IPS DF 4.7 (cell line): ENCODE measurements around the gene MPPED2.

Experiments used
- DNase-seq: peaks from one replicate; pipeline ENCODE4 v3.0.0-alpha.2; 2013; ENCODE audit warnings: low spot score; ENCODE audit errors: extremely low read depth

Gene MPPED2

GRCh38 chr11:30586251-30587144 lies at the start of gene MPPED2:
MPPED2 (minus strand) TSS chr11:30586353; CDS start chr11:30580373, 5,980 bp downstream.
- no peak for DNase-seq

DNA sequence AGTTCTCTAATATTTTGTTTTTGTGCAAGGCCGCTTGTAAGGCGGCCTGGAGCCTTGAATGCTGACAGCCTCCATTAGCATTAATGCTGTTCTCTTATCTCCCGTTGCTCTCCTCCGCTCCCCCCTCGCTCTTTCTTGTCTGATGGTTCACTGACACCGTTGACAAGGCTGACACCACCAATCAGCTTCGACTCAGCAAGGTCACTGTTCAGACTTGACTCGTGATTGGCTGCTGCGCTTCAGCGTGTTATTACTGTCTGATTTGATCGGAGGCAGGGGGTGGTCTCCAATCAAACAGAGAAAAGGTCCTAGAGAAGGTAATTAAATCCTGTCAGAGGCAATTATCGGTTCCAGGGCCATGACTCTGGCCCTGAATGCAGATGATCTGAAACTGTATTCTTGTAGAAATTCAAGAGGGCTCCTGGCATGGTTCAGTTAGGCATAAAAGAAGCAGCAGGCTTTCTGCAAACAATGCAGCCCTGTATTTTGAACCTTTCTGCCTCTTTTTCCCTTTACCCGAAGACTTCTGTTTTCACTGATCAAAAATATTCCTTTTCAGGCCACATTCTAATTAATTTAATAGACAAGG lies 49.3 kb upstream of the MPPED2 start:
- DNase-seq = no peak

- DNase-seq = no peak
Observed at GRCh38 chr11:30631148-30631547, 45.0 kb upstream of the MPPED2 start.

DNA sequence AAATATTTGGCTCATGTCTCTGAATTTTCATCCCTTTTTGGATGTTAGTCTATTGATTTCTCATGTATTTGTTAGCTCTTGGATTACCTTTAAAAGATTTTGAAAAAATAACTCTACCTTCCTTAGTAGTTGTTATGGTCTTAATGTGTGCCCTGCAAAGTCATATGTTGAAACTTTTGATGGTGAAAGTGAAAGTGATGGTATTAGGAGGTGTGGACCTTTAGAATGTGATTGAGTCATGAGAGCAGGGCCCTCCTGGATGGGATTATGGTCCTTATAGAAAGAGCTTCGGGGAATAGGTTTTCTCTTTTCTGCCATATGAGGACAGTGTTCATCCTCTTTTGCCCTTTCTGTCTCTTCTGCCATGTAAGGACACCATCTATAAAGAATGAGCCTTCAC lies 33.6 kb upstream of the MPPED2 start:
- DNase-seq = no peak

GRCh38 chr11:30617762-30618161 lies 31.6 kb upstream of the MPPED2 start:
- DNase-seq = no peak

DNA sequence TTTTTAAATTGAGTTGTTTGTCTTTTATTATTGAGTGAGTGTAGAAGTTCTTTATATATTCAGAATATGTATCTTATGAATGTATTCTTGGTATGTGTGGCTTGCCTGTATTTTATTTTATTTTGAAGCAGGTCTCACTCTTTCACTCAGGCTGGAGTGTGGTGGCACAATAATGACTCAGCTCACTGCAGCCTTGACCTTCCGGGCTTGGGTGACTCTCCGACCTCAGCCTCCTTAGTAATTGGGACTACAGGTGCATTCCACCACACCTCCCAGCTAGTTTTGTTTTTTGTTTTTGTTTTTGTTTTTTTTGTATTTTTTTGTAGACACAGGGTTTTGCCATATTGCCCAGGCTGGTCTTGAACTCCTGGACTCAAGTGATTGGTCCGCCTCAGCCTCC lies 24.5 kb upstream of the MPPED2 start:
- no peak for DNase-seq

DNA sequence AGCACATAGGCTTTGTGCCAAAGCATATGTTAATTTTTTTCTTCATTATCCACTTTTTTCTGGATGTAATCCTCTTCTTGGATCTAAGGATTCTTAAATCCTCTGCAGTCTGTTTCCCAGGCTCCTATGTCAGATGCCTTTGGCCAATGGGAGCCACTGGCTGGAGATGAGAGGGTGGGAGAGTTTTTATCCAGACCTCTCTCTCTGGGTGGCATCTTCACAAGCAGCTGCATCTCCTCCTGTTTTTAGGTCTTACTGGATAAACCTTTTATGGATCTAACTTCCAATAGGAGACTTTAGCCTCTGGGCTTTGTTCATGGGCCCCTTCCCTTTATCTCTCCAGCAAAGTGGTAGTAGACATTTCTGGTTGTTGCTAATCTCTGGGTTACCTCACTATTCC lies 22.4 kb upstream of the MPPED2 start:
- DNase-seq = no peak

DNA sequence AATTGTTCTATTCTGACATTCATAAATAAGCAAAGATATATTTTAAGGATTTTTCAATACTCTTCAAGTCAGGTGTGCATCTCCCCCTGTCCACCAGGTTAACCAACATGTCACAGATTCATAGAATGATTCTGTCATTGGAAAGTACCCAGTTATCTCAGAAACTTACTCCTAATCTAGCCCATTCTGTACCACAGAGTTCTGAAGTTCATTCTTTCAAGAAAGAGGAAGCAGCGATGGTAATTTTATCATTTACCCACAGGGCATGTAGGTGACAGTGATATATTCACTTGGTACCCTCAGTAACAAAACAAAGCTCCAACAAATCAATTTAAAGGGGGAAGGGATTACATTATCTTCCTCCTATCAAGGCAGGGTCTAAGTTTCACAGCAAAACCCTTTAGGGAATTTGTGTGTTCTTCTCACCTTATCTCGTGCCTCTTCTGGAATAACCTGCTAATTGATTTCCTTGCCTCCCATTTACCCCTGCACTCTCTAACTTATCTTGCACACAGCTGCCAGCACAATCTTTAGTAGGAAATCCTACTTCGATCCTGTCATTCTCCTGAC lies 19.0 kb upstream of the MPPED2 start:
- DNase-seq = no peak

GRCh38 chr11:30603357-30603756 lies 17.2 kb upstream of the MPPED2 start:
- no peak for DNase-seq

DNA sequence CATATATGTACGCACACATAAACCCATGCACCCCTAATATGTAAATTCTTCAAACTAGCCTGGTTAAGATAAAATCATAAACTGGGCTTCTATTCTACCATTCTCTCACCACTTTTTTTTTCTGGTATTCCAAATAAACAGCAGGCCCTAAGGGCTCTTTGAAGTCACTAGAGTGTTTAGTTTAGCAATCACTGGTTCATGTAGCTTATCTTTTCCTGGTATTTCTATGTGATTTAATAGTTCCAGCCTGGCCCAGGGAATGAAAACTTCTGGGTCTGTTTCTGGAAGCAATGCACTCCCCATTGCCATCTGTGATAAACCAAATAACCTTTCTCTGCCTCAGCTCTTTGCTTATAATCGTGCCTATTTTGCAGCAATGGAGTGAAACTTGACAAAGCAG lies 10.7 kb upstream of the MPPED2 start:
- DNase-seq = no peak

DNA sequence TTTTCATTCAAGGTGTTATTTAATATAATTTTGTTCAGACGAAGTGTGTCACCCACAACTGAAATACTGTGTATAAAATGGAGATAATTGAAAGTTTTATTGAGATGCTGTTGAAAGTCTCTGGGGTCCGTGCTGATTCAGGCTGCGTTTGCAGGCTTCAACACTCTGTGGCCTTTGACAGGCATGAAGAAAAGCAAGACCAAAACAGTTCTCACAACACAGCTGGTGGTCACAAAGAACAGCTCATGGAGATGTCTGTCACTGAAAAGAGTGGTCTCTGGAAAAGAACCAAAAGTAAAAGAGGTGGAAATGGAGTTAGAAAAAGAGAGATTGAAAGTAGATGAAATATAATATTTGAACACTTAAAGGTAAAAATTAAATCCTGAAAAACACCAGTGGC lies 9.8 kb upstream of the MPPED2 start:
- no peak for DNase-seq

DNA sequence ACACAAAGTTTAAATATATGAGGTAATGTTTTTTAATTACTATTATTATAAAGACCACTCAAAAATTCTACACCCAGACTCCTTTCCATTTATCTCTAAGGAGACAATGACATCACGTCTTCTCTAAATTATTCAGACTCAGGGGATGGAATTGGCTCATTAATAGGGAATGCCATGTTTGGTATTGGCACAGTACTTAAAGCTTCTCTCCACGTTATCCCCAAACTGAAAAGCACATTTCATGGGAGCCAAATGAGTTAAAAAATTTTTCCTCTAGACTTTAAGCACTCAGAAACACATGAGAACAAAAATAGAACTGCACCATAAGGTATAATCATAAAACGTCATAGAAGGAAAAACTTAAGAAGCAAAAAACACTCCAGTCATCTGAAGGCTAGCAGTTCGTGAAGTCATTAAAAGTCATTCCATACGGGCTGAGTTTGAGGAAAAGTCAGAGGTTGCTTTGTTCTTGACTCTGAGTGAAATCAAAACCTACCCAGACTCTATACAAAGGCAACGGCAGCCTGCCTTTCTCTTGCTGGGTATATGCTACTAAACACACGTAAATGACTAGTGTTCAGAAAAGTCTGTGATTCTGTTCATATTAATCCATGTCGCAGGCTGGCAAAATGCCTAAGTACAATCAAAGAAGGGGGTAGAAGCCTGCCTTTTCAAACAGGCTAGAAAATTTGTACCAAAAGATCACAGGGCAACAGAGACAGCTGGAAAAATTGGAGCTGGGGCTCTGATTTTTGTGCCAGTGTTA lies 8.7 kb upstream of the MPPED2 start:
- DNase-seq = no peak

DNA sequence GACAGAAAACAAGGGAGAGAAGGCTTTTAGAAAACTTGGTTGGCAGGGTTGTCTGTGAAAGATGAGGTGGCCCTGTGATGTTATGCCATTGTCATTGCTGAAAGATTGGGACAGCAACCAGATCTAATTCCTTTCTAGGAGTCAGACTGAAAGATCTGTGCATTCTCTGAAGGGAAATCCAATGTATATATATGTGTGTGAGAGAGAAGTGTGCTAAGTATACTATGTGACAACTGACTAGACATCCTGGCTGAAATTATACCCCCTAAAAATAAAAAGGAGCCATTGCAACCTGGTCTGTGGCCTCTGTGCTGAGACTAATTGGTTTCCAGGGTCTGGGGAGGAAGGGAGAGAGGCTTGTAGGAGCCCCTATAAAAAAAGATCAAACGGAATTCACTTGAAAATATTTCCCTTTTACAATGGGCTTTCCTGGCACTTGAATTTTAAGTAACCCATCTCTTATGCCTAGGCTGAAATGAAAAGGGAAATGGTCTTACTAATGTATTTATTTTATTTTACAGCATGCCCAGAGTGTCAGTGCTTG lies 1.2 kb upstream of the MPPED2 start:
- DNase-seq = no peak

DNA sequence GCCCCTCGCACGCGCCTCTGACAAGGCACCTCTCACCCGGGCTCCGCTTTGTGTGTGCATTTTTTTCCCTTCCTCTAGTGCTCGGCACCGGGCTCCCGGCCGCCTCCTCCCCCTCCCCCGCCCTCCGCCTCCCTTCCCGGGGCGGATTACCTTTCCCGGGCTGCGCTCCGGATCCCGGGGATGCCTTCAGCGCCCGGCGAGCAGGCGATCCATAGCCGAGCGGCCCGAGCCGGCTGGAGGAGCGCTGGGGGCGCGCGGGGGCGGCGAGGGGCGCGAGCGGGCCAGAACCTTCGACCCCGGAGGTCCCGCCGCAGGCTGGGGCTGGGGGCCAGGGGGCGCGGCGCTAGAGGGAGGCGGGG lies 282 bp downstream of the MPPED2 start:
- DNase-seq = no peak

DNA sequence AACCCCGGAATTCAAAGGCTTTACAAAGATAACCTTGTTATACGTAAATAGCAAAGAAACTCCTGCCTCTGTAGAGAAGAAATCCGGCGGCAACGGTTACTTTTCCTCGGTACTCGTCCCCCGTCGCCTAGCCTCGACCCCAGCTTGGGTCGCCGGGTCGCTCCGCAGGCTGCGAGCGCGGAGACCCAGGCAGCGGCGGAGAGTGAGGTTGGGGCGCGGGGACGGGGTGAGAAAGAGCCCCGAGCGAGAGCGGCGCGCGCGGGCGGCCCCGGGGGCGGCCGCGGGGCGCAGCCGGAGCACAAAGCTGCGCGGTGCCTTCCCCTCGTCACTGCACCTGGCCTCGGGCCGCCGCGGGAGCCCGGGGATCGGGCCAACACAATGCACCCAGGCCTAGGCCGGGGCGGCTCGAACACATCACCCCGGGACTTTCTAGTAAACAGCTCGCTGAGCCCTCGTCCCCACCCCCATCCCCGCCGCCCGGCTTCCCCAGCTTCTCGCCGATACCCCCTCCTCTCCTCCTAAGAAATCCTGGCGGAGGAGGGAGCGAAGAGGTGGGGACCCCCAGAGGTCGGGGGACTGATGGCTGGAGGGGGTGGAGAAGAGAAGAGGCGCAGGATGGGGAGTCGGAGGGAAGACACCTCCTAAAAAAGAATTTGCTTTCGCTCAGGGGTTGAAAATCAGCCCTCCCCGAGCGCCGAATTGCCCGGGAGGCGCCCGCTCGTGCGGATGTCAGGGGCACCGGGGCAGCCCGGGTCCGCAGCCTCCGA lies 845 bp downstream of the MPPED2 start:
- DNase-seq = no peak

DNA sequence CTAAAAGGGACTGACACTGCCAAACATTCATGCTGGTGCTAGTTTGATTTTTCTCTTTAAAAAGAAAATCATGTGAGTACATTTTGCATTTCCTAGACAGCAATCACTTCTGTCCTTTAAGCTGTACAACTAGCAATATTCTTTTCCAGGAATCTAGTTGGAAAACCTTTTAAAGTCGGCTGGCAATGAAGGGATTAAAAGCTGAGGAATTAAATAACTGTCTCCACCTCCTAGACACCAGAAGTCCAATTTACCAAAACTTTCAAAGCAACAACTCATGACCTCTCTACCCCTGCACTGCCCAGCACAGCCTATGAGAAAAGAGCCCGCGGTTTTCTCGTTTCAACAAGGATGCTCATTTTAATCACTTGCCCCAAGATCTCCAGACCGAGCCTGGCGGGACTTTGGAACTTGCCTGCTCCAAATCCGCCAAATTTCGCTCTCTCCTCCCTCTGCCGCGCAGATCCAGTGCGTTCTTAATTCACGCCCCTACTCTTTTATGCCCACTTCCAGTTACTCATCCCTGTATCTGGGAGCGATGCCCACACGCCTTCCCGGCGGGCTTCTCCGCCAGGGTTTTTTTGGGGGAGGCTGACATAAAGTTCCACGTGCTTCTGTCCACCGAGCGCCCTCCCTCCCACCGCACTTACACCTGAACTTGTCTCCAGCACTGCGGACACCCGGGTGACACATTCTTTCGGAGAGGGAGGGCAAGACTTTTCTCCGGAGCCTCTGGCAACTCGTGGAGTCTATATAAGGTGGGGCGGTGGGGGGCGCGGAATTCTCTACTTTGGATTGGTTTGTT lies 2.5 kb downstream of the MPPED2 start:
- no peak for DNase-seq

DNA sequence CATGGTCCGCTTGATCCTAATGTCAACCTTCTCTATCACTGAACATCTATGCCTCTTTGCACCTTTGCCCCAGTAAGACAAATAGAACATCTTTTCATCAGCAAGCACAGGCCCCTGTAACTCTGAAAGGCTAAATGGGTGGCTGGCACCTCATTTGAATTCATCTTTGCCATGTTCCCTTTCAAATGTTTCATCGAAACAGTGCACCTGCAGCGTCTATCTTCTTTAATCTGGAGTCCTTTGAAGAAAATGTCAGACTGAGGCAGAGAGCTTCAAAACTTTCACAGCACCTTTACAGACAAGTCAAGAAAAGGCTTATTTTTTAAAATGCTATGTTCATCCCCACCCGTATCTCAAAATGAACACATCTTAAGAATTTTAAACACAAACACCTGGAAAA lies 3.4 kb downstream of the MPPED2 start:
- DNase-seq = no peak

GRCh38 chr11:30581675-30582074 lies 4.5 kb downstream of the MPPED2 start:
- DNase-seq = no peak

DNA sequence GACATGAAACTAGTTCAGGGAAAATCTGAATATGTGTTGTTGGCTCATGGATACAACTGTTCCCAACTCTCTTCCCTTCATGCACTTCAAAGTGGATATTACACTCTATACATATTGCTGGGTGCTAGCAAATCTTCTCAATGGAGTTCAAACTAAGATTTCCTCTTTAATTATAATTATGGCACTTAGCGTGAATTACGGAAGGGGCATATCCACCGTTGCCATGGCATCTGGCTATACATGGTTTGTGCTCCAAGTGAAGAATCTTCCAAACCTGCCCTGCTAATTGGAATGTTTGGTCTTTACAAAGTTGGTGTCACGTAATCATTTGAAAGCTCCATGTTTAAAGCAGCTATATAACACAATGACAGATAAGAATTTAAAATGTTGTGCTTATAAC lies 5.6 kb downstream of the MPPED2 start:
- DNase-seq = no peak
